Measurements from ENCODE around the gene UBE2Z.
"Not testable (repeated sequence)": the region's sequence is repeated elsewhere in the genome, so short reads cannot be mapped to it uniquely, and the experiment has no call there.

The UBE2Z gene

GRCh38 chr17:48908047-48908843, at the start of gene UBE2Z:
Gene UBE2Z (plus strand): TSS chr17:48908407. CDS start chr17:48908504, 97 bp downstream.
- peak; percentile 83 to 89 for DNase-seq

GRCh38 chr17:48860034-48860433, 48.2 kb upstream of the UBE2Z start:
- DNase-seq, result peak in 1 of 2 experiments; percentile 14

GRCh38 chr17:48860456-48860855, 47.8 kb upstream of the UBE2Z start:
- no peak for DNase-seq

DNA sequence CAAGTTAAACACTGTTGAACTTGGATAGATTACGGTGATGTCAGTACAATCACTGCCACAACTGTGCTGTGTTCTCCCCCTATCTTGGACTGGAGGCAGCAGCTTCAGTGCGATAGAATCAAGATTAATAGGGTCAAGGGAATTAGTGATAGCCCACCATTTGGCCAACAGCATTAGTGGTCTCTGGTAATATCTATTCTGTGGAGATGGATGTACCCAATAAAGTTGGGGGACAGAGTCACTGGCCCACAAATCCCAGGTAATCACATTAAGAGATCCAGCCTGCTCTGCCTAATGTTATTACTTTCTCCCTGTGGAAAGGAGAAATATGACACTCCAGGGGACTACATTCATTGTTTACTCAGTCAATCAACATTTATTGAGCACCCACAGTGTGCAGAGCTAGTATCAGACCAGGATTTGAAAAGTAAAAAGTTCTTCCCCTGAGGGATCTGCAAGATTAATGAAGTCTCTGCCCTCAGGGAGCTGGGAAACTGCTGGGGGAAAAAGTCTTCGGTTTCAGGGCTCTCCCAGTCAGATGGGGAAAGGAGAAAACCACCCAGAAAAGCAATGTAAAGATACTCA, 39.2 kb upstream of the UBE2Z start:
- DNase-seq, result no peak

DNA sequence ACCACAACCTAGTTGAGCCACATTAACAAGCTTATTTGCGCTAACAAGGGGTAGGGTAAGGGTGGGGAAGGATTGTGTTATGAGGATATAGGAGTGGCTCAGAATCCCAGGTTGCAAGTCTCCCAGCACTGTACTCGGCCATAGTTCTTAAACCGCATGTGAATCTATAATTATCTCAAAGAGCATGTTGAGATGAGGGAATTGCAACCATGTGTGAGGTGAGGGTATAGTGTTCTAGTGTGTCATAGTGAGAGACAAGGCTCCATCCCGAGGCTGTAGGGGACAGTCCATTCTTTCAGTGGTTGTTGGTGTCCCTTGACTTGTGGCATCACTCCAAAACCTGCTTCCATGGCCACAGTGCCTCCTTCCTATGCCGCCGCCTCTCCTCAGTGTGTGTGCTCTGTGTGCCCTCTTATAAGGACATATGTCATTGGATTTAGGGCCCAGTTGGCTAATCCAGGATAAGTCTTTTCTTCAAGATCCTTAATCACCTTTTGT, 38.3 kb upstream of the UBE2Z start:
- no peak for DNase-seq

DNA sequence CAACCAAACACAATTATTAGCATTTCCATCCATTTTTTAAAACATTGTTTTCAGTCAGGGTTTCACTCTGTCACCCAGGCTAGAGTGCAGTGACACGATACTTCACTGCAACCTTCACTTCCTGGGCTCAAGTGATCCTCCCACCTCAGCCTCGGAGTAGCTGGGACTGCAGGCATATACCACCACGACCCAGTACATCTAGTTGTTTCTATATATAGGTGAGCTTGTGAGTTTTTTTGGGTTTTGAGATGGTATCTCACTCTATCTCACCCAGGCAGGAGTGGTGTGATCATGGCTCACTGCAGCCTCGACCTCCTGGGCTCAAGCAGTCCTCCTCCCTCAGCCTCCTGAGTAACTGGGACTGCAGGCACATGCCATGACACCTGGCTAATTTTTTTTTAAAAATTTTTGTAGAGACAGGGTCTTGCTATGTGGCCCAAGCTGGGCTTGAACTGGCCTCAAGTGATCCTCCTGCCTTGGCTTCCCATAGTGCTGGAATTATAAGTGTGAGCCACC, 37.1 kb upstream of the UBE2Z start:
- DNase-seq, result no peak

DNA sequence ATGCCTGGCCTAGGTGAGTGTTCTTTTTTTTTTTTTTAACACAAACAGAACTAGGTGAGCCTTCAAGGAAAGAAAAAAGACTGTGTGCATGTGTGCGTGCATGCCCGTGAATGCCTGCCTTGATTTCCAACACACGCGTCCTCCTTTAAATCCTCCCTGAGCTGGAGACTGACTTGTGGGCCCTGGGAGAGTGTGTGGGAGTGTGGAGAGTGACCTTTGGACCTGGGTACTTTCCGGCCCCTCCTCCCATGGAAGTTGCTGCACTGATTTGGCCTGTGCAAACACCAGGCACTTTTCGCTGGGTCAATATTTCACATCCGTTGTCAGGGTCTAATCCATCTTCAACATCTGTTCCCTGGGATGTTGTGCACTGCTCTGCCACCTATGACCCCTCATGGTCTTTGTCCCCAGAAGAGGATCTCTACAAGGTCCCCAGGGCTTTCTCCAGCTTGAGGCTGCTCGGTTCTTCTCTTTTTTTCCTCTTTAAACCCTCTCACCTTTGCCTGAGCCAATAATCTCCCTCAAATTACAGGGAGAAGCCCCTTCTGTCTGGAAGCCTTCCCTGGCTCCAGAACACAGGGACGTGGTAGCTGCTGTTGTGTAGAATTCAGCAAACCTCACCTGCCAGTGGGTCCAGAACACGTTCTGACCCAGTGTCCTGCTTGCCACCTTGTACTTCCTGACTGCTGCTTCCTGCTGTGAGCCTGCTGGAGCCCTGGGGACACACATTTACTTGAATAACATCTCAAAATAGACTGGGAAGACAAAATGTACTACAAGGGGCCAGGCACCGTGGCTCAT, 36.5 kb upstream of the UBE2Z start:
- no peak for DNase-seq

DNA sequence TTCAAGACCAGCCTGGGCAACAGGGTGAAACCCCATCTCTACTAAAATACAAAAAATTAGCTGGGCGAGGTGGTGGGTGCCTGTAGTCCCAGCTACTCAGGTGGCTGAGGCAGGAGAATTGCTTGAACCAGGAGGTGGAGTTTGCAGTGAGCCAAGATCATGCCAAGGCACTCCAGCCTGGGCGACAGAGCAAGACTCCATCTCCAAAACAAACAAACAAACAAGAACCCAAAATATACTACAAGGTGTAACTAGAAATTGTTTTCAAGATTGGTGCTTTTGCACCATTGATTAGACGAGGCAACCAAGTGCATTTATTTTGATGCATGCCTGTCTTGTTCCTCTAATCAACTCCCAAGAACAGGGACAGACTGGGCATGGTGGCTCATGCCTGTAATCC, 35.8 kb upstream of the UBE2Z start:
- not testable (repeated sequence) for DNase-seq

- DNase-seq, result no peak
These were observed 35.0 kb upstream of the UBE2Z start for GRCh38 chr17:48873209-48873608.

- DNase-seq, result no peak
These were observed 34.3 kb upstream of the UBE2Z start for GRCh38 chr17:48873696-48874443.

DNA sequence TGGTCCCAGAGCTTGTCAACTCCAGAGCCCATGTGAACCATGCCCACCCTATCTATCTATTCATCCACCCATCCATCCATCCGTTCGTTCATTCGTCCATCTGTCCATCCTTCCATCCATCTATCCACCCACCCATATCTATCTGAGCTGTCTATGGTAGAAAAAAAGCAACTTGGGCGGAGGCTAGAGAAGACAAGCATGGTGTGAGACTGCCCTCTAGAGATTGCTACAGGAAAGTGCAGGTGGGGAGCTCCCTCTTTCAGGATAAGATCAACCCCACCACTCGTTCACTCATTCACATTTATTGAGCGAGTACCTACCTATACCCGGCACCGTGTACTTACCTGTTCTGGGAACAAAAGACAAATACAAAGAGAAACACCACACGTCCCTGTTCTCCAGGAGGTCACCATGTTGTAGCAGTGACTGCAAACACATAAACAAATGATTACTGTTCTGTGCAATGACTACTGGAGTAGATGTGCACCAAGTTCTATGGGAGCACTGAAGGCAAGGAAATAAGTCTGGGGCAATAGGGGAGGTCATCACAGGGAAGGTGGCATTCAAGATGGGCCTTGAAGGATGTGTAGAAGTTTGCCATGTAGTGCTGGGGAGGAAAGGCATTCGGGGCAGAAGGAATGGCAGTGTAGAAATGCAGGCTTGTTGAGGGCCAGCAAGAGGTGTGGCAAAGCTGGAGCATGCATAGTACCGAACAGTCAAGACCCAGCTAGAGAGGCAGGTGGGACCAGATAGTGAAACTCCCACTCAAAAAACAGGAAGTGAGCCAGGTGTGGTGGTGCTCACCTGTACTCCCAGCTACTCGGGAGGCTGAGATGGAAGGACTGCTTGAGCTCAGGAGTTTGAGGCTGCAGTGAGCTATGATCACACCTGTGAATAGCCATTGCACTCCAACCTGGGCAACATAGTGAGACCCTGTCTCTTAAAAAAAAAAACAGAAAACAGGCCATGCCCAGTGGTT, 29.0 kb upstream of the UBE2Z start:
- DNase-seq, result peak; percentile 74 to 79

DNA sequence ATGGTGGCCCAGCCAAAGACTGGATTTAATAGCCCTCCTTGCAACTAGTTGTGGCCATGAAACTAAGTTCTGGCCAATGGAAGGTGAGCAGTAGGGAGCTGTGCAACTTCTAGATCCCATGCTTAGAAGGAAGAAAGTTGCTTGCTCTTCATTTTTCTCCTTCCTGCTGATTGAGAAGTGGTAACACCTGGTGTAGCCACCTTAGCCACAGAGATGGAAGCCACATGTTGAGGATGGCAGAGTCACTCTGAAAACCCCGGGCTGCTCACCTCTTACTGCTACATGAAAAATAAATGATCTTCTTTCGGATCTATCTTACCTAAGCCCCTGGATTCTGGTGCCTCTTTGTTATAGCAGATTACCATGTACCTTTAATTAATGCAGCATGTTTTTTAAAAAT, 25.9 kb upstream of the UBE2Z start:
- no peak for DNase-seq

DNA sequence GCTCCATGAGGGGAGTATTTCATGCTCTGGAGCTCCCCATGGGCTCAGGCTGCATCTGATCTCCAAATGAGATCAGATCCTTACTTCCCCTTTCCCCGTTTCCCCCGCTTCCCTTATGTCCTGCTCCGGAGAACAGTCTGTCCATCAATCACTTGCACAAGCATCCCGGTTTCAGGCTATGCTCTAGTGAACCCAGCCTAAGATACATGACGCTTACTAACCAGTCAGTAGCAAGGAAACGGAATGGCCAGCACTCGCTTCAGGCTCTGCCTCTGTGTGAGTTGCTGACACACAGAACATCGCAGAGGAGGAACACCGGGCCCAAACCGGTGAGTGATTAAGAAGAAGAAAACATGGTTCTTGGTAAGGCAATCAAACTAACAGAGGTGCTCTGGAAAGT, 25.0 kb upstream of the UBE2Z start:
- no peak for DNase-seq

- no peak for DNase-seq
These were observed 18.1 kb upstream of the UBE2Z start for GRCh38 chr17:48890086-48890485.

GRCh38 chr17:48892940-48893645, 15.1 kb upstream of the UBE2Z start:
- no peak for DNase-seq

- DNase-seq, result no peak
These were observed 14.3 kb upstream of the UBE2Z start for GRCh38 chr17:48893646-48894508.

- DNase-seq, result no peak
These were observed 13.3 kb upstream of the UBE2Z start for GRCh38 chr17:48894886-48895285.

DNA sequence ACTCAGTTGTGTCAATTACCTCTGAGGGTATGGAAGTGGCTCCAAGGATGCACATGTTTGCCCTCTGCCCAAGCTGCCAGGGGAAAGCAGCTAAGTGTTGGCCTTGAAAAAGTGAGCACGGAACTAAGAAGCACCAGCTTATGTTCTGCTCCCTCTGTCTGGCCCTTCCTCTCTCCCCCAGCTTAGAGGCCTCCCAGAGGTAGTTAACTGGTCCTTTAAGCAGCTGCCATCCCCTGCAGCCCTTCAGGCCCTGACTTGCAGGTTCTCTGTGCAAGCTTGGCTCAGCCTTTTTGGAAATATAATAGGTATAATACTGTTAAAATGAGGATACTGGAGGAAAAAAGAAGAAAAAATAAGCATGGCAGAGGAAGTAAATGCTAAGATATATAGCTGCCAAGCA, 7.0 kb upstream of the UBE2Z start:
- DNase-seq, result no peak

GRCh38 chr17:48903401-48903800, 4.8 kb upstream of the UBE2Z start:
- DNase-seq, result no peak

DNA sequence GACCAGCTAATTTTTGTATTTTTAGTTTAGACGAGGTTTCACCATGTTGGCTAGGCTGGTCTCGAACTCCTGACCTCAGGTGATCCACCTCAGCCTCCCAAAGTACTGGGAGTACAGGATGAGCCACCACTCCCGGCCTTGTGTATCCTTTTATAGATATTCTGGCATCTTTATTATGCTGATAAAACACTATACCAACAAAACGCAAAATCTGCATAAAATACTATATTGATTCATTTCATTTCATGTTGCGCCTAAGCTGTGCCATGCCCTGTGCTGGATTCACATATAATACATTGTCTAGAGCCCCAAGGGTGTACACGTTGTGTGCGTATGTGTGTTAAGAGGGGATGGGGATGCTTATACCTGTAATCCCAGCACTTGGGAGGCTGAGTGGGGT, 3.8 kb upstream of the UBE2Z start:
- no peak for DNase-seq
